Measurements from ENCODE around the gene PDXP. TPM values are rescaled to one million over a fixed set of nuclear protein-coding genes. Genes with fewer than 3 reads are reported as not detected.
A peak's percentile ranks its signal among the peaks of the same experiment; 100 is the strongest.

PDXP gene
- total and polyA plus RNA-seq, 2 of the 13 experiments (the other 11 are each of a cell fraction or from before 2014, with no cell fraction given): 58.2 to 70.6 TPM

DNA sequence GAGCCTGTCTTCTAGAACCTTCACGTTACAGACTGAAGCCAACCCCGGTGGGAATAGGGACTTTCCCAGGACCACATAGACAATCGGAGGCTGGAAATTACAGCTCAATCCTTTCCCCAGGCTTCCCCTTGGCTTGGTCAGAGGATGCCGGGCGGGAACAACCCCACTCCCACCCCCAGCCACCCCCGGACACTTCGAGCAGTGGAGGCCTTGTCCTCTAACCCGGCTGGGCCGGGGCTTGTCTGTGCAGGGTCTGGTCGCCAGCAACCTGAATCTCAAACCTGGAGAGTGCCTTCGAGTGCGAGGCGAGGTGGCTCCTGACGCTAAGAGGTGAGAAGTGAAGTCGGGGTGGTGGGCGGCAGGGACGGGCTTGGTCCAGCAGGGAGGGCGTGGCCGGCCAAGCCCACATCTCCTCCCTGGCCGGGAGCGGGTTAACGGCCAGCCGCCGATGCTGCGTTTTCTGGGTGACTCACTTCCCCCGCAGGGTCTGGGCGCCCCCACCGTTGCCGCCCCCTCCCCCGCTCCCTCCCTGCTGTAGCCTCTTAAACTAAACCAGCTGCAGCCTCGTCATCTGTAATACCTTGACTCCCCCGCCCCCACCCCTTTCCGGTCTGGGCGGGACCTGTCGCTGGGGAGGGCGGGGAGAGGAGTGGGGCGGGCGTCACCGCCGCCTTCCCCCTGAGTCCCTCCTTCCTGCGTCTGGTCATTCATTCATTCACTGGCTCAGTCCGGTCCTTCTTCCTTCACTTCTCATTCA, 18.4 kb downstream of the PDXP start (continued):
- TF ChIP-seq FOXK1 (CRISPR knock-in tag; IDR thresholded peaks at IDR 0.05; ENCODE audit: borderline replicate concordance, low read depth): peak; percentile 46; the same call in 1 of the 2 replicates
- TF ChIP-seq, protein P1, sequence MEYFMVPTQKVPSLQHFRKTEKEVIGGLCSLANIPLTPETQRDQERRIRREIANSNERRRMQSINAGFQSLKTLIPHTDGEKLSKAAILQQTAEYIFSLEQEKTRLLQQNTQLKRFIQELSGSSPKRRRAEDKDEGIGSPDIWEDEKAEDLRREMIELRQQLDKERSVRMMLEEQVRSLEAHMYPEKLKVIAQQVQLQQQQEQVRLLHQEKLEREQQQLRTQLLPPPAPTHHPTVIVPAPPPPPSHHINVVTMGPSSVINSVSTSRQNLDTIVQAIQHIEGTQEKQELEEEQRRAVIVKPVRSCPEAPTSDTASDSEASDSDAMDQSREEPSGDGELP (IDR thresholded peaks at IDR 0.05; ENCODE audit: borderline replicate concordance, low read depth): peak; percentile 80
- no peak for TF ChIP-seq MBNL3 (CRISPR knock-in tag; conservative IDR thresholded peaks at IDR 0.05)
- no peak for TF ChIP-seq SOX13 (IDR thresholded peaks at IDR 0.05)
- TF ChIP-seq SOX13 (CRISPR knock-in tag; conservative IDR thresholded peaks at IDR 0.05 in 1 of 2, IDR thresholded peaks at IDR 0.05 in 1 of 2): peak in 1 of 2 experiments; percentile 25; a peak in 1 of 4 replicates
- TF ChIP-seq, protein P2, sequence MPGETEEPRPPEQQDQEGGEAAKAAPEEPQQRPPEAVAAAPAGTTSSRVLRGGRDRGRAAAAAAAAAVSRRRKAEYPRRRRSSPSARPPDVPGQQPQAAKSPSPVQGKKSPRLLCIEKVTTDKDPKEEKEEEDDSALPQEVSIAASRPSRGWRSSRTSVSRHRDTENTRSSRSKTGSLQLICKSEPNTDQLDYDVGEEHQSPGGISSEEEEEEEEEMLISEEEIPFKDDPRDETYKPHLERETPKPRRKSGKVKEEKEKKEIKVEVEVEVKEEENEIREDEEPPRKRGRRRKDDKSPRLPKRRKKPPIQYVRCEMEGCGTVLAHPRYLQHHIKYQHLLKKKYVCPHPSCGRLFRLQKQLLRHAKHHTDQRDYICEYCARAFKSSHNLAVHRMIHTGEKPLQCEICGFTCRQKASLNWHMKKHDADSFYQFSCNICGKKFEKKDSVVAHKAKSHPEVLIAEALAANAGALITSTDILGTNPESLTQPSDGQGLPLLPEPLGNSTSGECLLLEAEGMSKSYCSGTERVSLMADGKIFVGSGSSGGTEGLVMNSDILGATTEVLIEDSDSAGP (CRISPR knock-in tag; IDR thresholded peaks at IDR 0.05; ENCODE audit: borderline replicate concordance): peak; percentile 14; the same call in 1 of the 2 replicates
- TF ChIP-seq ZMAT3 (CRISPR knock-in tag; conservative IDR thresholded peaks at IDR 0.05): no peak; the same call in 1 of the 2 replicates
- peak; percentile 32; the same call in 1 of the 2 replicates for TF ChIP-seq ELF1 (CRISPR knock-in tag; IDR thresholded peaks at IDR 0.05)
- TF ChIP-seq ZNF614 (CRISPR knock-in tag; IDR thresholded peaks at IDR 0.05; ENCODE audit: borderline replicate concordance): peak; percentile 31; the same call in 1 of the 2 replicates
- TF ChIP-seq SP1 (IDR thresholded peaks at IDR 0.05): no peak
- TF ChIP-seq SP1 (CRISPR knock-in tag; IDR thresholded peaks at IDR 0.05): peak; percentile 77

Measured in HepG2 (cell line).